HepG2 (cell line): ENCODE data around the gene LAMB4. TPM values are rescaled to one million over a fixed set of nuclear protein-coding genes. Genes with fewer than 3 reads are reported as not detected.

Experiments
- ATAC-seq: fragments of 200-7000 bp; cut with Tn5 transposase; 3 replicates; pipeline ENCODE4 v1.9.1; 2020; ENCODE audit warnings: mild to moderate bottlenecking, moderate library complexity
- BruUV-seq: library from RNA; stranded (reverse); fragments of 400-500 nt; replicated peaks from 2 replicates; lab custom pipeline; 2021; lab: Mats Ljungman, UMichigan
- CTCF ChIA-PET: fragments of 300-600 bp; formaldehyde crosslinking; extraction: SDS; loops from one replicate; lab custom pipeline; 2021; ENCODE audit warnings: low total read pairs, inconsistent platforms, low intra/inter-chr PET ratio; lab: Yijun Ruan, JAX
- POLR2A ChIA-PET: fragments of 350-600 bp; sonication (Branson Sonifier 250); formaldehyde crosslinking; loops from one replicate; lab custom pipeline; 2020; ENCODE audit warnings: antibody characterized with exemption, inconsistent platforms; lab: Yijun Ruan, JAX
- DNase-seq: peaks from one replicate; pipeline ENCODE4 v3.0.0-alpha.2; 2015; ENCODE audit warnings: low spot score
- FAIRE-seq: peaks from 3 replicates; lab custom pipeline; 2011; peaks lifted over from hg19 to GRCh38; lab: Jason Lieb, UNC
- H2AFZ ChIP-seq: one replicate; pipeline ENCODE4 v1.6.1; 2011; ENCODE audit warnings: low read length, inconsistent platforms
- H3K27ac ChIP-seq: fragments of 300-600 bp; 3 replicates; pipeline ENCODE4 v1.8.0; 2011; ENCODE audit warnings: mixed run types, mild to moderate bottlenecking, mixed read lengths, low read length, inconsistent platforms; ENCODE audit not compliant: insufficient read depth; ENCODE audit errors: extremely low read length
- H3K27me3 ChIP-seq, 2 experiments: fragments of 200-600 bp in 1 of 2; 2 replicates in 1 of 2; 3 replicates in 1 of 2; pipeline versions ENCODE4 v1.6.0 to v1.8.0; 2011; ENCODE audit warnings: low read length in 2 of 2, mild to moderate bottlenecking in 2 of 2, moderate library complexity in 2 of 2, inconsistent platforms in 1 of 2; ENCODE audit not compliant: insufficient read depth in 2 of 2, control insufficient read depth in 1 of 2
- H3K36me3 ChIP-seq, 2 experiments: fragments of 200-600 bp in 1 of 2; replicated peaks in 1 of 2; 2 replicates in 1 of 2; 3 replicates in 1 of 2; pipeline versions ENCODE4 v1.5.1 to v1.8.0; 2011; ENCODE audit warnings: low read length in 2 of 2, inconsistent platforms in 1 of 2; ENCODE audit not compliant: insufficient read depth in 2 of 2, control insufficient read depth in 1 of 2
- H3K4me1 ChIP-seq: 2 replicates; pipeline ENCODE4 v1.5.1; 2012; ENCODE audit warnings: low read length, inconsistent platforms; ENCODE audit not compliant: insufficient read depth
- H3K4me2 ChIP-seq: 2 replicates; pipeline ENCODE4 v1.6.0; 2011; ENCODE audit warnings: low read depth, low read length, inconsistent platforms
- H3K4me3 ChIP-seq, 3 experiments: fragments of 200-600 bp in 1 of 3; sonication (generic), shearing (Covaris generic) in 1 of 3; replicated peaks in 1 of 3; 2 replicates each; pipeline ENCODE4 v1.5.1; 2011 to 2016; ENCODE audit warnings: low read length in 3 of 3, inconsistent platforms in 2 of 3, low read depth in 2 of 3, mild to moderate bottlenecking in 2 of 3, control low read depth in 1 of 3, mixed read lengths in 1 of 3; ENCODE audit not compliant: insufficient read depth in 1 of 3
- H3K79me2 ChIP-seq: one replicate; pipeline ENCODE4 v1.6.1; 2011; ENCODE audit warnings: low read length, inconsistent platforms; ENCODE audit not compliant: insufficient read depth
- H3K9ac ChIP-seq: 2 replicates; pipeline ENCODE4 v1.6.0; 2011; ENCODE audit warnings: mild to moderate bottlenecking, low read depth, low read length, inconsistent platforms; ENCODE audit not compliant: insufficient read depth
- H3K9me3 ChIP-seq: 2 replicates; pipeline ENCODE4 v1.5.1; 2012; ENCODE audit warnings: mild to moderate bottlenecking, low read length
- H4K20me1 ChIP-seq: 2 replicates; pipeline ENCODE4 v1.6.0; 2011; ENCODE audit warnings: inconsistent platforms, mild to moderate bottlenecking, low read length, moderate library complexity; ENCODE audit not compliant: insufficient read depth
- CBX1 ChIP-seq: IDR thresholded peaks from one replicate; pipeline ENCODE4 v1.6.1; 2016; ENCODE audit warnings: antibody characterized with exemption, low read depth
- FOXA1 ChIP-seq, 2 experiments: fragments of 450-650 bp in 1 of 2; sonication (generic) in 1 of 2; formaldehyde crosslinking in 1 of 2; IDR thresholded peaks; 2 replicates each; pipeline versions ENCODE4 v1.4.0 to v1.6.1; 2016 to 2020; ENCODE audit warnings: missing genetic modification reagents in 1 of 2
- FOXP1 ChIP-seq, 2 experiments: fragments of 450-650 bp in 1 of 2; IDR thresholded peaks; 2 replicates each; pipeline ENCODE4 v1.6.1; 2017 to 2018; ENCODE audit warnings: antibody characterized with exemption in 1 of 2
- HNF1B ChIP-seq: sonication (generic); formaldehyde crosslinking; IDR thresholded peaks from 2 replicates; pipeline ENCODE4 v1.5.1; 2020; ENCODE audit warnings: mild to moderate bottlenecking, moderate library complexity, missing genetic modification reagents
- MXD4 ChIP-seq: IDR thresholded peaks from 2 replicates; pipeline ENCODE4 v1.6.1; 2016; ENCODE audit warnings: mild to moderate bottlenecking, missing biosample characterization, missing genetic modification reagents
- NCOR1 ChIP-seq: fragments of 200-600 bp; sonication (generic); IDR thresholded peaks from 2 replicates; pipeline ENCODE4 v1.7.0; 2017; ENCODE audit warnings: antibody characterized with exemption, low read length, borderline replicate concordance
- NFYC ChIP-seq: IDR thresholded peaks from 2 replicates; pipeline ENCODE4 v1.6.1; 2016; ENCODE audit warnings: missing genetic modification reagents, missing compliant biosample characterization
- NR2F1 ChIP-seq, 2 experiments: fragments of 450-650 bp in 1 of 2; formaldehyde crosslinking in 1 of 2; IDR thresholded peaks; 2 replicates each; pipeline versions ENCODE4 v1.5.0 to v1.6.1; 2016 to 2020; ENCODE audit warnings: mild to moderate bottlenecking in 1 of 2, missing compliant biosample characterization in 1 of 2, missing genetic modification reagents in 1 of 2, moderate library complexity in 1 of 2
- SAFB2 ChIP-seq: sonication (generic); formaldehyde crosslinking; IDR thresholded peaks from 2 replicates; pipeline ENCODE4 v1.5.1; 2020; ENCODE audit warnings: missing genetic modification reagents, low read depth, mild to moderate bottlenecking, borderline replicate concordance
- SATB2 ChIP-seq: sonication (generic); formaldehyde crosslinking; IDR thresholded peaks from 2 replicates; pipeline ENCODE4 v1.5.0; 2020; ENCODE audit warnings: missing genetic modification reagents
- ZBTB8A ChIP-seq: sonication (generic); formaldehyde crosslinking; IDR thresholded peaks from 2 replicates; pipeline ENCODE4 v1.4.0; 2020; ENCODE audit warnings: mild to moderate bottlenecking, low read depth, missing genetic modification reagents, borderline replicate concordance
- ZFY ChIP-seq: sonication (generic); formaldehyde crosslinking; IDR thresholded peaks from 2 replicates; pipeline ENCODE4 v1.4.0; 2020; ENCODE audit warnings: missing genetic modification reagents
- ZNF343 ChIP-seq: sonication (generic); formaldehyde crosslinking; IDR thresholded peaks from 2 replicates; pipeline ENCODE4 v1.4.0; 2020; ENCODE audit warnings: mild to moderate bottlenecking, missing genetic modification reagents
- ZNF574 ChIP-seq: sonication (generic); formaldehyde crosslinking; IDR thresholded peaks from 2 replicates; pipeline ENCODE4 v1.4.0; 2020; ENCODE audit warnings: missing genetic modification reagents
- ZNF772 ChIP-seq: sonication (generic); formaldehyde crosslinking; IDR thresholded peaks from 2 replicates; pipeline ENCODE4 v1.5.0; 2020; ENCODE audit warnings: mild to moderate bottlenecking, missing genetic modification reagents
- WGBS: methylation state at CpG from one replicate; pipeline ENCODE4 v1.1.6; 2017; ENCODE audit warnings: low lambda C conversion rate; 5-methylcytosine and 5-hydroxymethylcytosine counted together
- in situ Hi-C: cut with HindIII; loops from 2 replicates; pipeline ENCODE4 v1.10.0; 2017; ENCODE audit warnings: low pct_unique_long_range_greater_than_20kb; ENCODE audit not compliant: extremely low pct_ligation_motif_present
- intact Hi-C: fragments of 100-400 bp; cut with micrococcal nuclease; formaldehyde crosslinking; loops from one replicate; pipeline ENCODE4 v1.10.0; 2022; ENCODE audit not compliant: unreplicated experiment
- polyA plus RNA-seq, 8 experiments: library from polyadenylated mRNA; depleted of rRNA in 3 of 8; stranded (reverse) in 7 of 8; unstranded in 1 of 8; fragments of >200 nt; fragmentation: Illumina TruSeq in 4 of 8; extraction: Trizol in 4 of 8; gene quantifications; 2 replicates each; pipeline versions ENCODE4 v1.2.1 to v1.2.3, GENCODE V29; 2011 to 2016; ENCODE audit warnings: low read depth in 4 of 8, missing spikeins in 1 of 8, mixed read lengths in 1 of 8; ENCODE audit not compliant: insufficient read depth in 1 of 8
- total RNA-seq, 5 experiments: library from RNA; depleted of rRNA; stranded (reverse); fragments of >200 nt; fragmentation: Illumina TruSeq; extraction: Trizol; gene quantifications; 2 replicates each; pipeline ENCODE4 v1.2.3, GENCODE V29; 2016; ENCODE audit warnings: low read depth in 1 of 5

LAMB4 gene
- total and polyA plus RNA-seq, 2 of the 13 experiments (the other 11 are each of a cell fraction or from before 2014, with no cell fraction given) = 0.05 TPM; not detected in 1

GRCh38 chr7:108083980-108084379 is 46.2 kb downstream of the LAMB4 start:
- Histone ChIP-seq H3K36me3 (no peaks in the 10 kb centered on the region), H3K4me3 (no peak overlapping the region), H3K4me1 (peaks cover 42% of the 10 kb centered on the region), H3K79me2 (no peaks in the 10 kb centered on the region), H3K9me3 (no peaks in the 10 kb centered on the region), H3K4me2 (no peak overlapping the region), H3K27me3 (no peaks in the 10 kb centered on the region), H3K9ac (no peak overlapping the region), H3K27ac (no peak overlapping the region), H2AFZ (no peak overlapping the region), H4K20me1 (no peaks in the 10 kb centered on the region)
- no TSS peak for BruUV-seq
- DNase-seq = no peak
- intact Hi-C loops (no loop called here), in situ Hi-C loops (no loop called here)
- no peak for TF ChIP-seq ZNF343
- no peak for TF ChIP-seq CBX1
- no peak for TF ChIP-seq ZBTB8A
- TF ChIP-seq SATB2 (CRISPR knock-in tag) = no peak
- TF ChIP-seq SAFB2 (CRISPR knock-in tag) = no peak
- no peak for TF ChIP-seq NCOR1
- no peak for TF ChIP-seq HNF1B (CRISPR knock-in tag)
- TF ChIP-seq ZNF772 = no peak
- no peak for TF ChIP-seq NFYC (CRISPR knock-in tag)
- TF ChIP-seq ZNF574 (CRISPR knock-in tag) = no peak
- no peak for TF ChIP-seq ZFY (CRISPR knock-in tag)
- TF ChIP-seq FOXA1 (IDR thresholded peaks at IDR 0.05) = no peak
- TF ChIP-seq FOXA1 (CRISPR knock-in tag; IDR thresholded peaks at IDR 0.05) = no peak
- TF ChIP-seq NR2F1 (CRISPR knock-in tag; IDR thresholded peaks at IDR 0.05) = no peak
- no peak for TF ChIP-seq FOXP1 (IDR thresholded peaks at IDR 0.05)
- no peak for TF ChIP-seq FOXP1 (CRISPR knock-in tag; IDR thresholded peaks at IDR 0.05)
- no peak for TF ChIP-seq MXD4 (CRISPR knock-in tag)
- ChIA-PET POLR2A (interaction anchor here (0.6 kb wide), 1 partner anchor 483 kb away, joined by 3 read pairs; no protein-coding TSS in a partner anchor), CTCF (no interaction called here)
- no peak for FAIRE-seq
- 14% methylated on average over 1 of the region's 1 CpG for whole genome bisulfite sequencing
- no peak for ATAC-seq
